Measurements from ENCODE around the gene DKK1.

DKK1 gene

GRCh38 chr10:52313933-52314821 is at the start of gene DKK1:
TSS of gene DKK1 (plus strand) at chr10:52314281. CDS start at chr10:52314435, 154 bp downstream.
- DNase-seq (ENCODE audit: low read depth in 2 of 3, low spot score in 2 of 3) = no peak

- DNase-seq (ENCODE audit: low read depth in 2 of 3, low spot score in 2 of 3) = no peak
Observed at GRCh38 chr10:52265131-52265926, 48.8 kb upstream of the DKK1 start.

- no peak for DNase-seq (ENCODE audit: low read depth in 2 of 3, low spot score in 2 of 3)
Observed at GRCh38 chr10:52266858-52267257, 47.2 kb upstream of the DKK1 start.

- no peak for DNase-seq (ENCODE audit: low read depth in 2 of 3, low spot score in 2 of 3)
Observed at GRCh38 chr10:52268790-52269189, 45.3 kb upstream of the DKK1 start.

- no peak for DNase-seq (ENCODE audit: low read depth in 2 of 3, low spot score in 2 of 3)
Observed at GRCh38 chr10:52269233-52269632, 44.8 kb upstream of the DKK1 start.

- DNase-seq (ENCODE audit: low read depth in 2 of 3, low spot score in 2 of 3) = no peak
Observed at GRCh38 chr10:52276163-52276562, 37.9 kb upstream of the DKK1 start.

GRCh38 chr10:52276986-52277385 is 37.1 kb upstream of the DKK1 start:
- DNase-seq (ENCODE audit: low read depth in 2 of 3, low spot score in 2 of 3) = no peak

- no peak for DNase-seq (ENCODE audit: low read depth in 2 of 3, low spot score in 2 of 3)
Observed at GRCh38 chr10:52279546-52279945, 34.5 kb upstream of the DKK1 start.

- DNase-seq (ENCODE audit: low read depth in 2 of 3, low spot score in 2 of 3) = no peak
Observed at GRCh38 chr10:52280051-52280450, 34.0 kb upstream of the DKK1 start.

GRCh38 chr10:52283174-52283573 is 30.9 kb upstream of the DKK1 start:
- DNase-seq (ENCODE audit: low read depth in 2 of 3, low spot score in 2 of 3) = no peak

- DNase-seq (ENCODE audit: low read depth in 2 of 3, low spot score in 2 of 3) = no peak
Observed at GRCh38 chr10:52284416-52285013, 29.6 kb upstream of the DKK1 start.

- DNase-seq (ENCODE audit: low read depth in 2 of 3, low spot score in 2 of 3) = no peak
Observed at GRCh38 chr10:52287866-52288265, 26.2 kb upstream of the DKK1 start.

GRCh38 chr10:52297747-52298146 is 16.3 kb upstream of the DKK1 start:
- DNase-seq (ENCODE audit: low read depth in 2 of 3, low spot score in 2 of 3) = no peak

GRCh38 chr10:52300599-52301277 is 13.3 kb upstream of the DKK1 start:
- no peak for DNase-seq (ENCODE audit: low read depth in 2 of 3, low spot score in 2 of 3)

GRCh38 chr10:52308251-52309031 is 5.6 kb upstream of the DKK1 start:
- no peak for DNase-seq (ENCODE audit: low read depth in 2 of 3, low spot score in 2 of 3)

- DNase-seq (ENCODE audit: low read depth in 2 of 3, low spot score in 2 of 3) = no peak
Observed at GRCh38 chr10:52312942-52313255, 1.2 kb upstream of the DKK1 start.

- DNase-seq (ENCODE audit: low read depth in 2 of 3, low spot score in 2 of 3) = no peak
Observed at GRCh38 chr10:52313256-52313932, 687 bp upstream of the DKK1 start.

GRCh38 chr10:52314822-52315552 is 906 bp downstream of the DKK1 start:
- DNase-seq (ENCODE audit: low read depth in 2 of 3, low spot score in 2 of 3) = no peak

- no peak for DNase-seq (ENCODE audit: low read depth in 2 of 3, low spot score in 2 of 3)
Observed at GRCh38 chr10:52316001-52316400, 1.9 kb downstream of the DKK1 start.
